ENCODE results near the gene SEC61A2. TPM values are rescaled to one million over a fixed set of nuclear protein-coding genes. Genes with fewer than 3 reads are reported as not detected.

Gene SEC61A2
- total RNA-seq, 1 donor from 2014 or later: 9.4 TPM

DNA sequence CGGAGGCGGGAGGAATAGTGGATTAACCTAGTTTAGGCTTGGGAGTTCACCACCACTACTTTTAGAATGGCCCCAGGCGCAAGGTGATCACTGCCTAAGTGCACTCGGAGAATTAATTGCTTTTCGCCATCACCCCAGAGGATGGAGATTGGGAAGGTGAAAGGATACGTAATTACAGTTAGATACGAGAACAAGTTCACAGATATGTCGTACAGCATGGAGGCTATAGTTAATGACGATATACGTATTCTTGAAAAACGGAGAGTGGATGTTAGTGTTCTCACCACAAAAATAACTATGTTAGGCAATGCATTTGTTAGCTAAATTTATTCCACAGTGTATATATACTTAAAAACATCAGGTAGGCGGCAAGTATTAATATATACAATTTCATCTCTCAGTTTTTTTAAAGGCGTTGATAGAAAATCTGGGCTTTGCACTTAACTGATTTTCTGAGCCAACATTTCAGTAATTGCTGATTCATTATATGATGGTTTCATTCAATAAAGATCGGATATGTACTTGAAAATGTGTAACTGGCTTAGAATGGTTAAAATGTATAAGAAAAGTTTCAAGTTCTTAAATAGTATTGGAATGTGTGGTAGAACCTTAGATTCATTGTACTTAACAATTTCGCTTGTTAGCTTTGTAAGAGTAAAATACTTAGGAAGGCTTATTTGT lies 67.2 kb downstream of the SEC61A2 start:
- no peak for DNase-seq (ENCODE audit: low read depth)

DNA sequence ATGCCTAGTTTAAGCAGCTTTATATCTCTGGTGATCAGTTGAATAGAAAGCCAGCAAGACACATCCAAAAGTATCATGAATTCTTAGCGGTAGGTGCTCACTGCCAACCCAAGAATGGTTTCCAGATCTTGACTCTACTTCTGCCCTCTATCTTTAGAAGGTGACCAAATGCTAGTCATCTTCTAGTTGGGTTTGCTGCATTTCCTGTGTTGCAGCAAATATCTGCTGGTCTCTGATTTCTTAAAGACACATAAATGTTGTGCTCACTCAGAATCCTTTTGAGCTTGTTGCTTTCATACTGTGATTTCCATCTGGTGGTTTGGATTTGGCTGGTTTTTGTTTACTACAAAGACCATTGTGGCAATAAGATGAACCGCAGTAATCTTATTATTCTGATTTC lies 68.7 kb downstream of the SEC61A2 start:
- no peak for DNase-seq (ENCODE audit: low read depth)

DNA sequence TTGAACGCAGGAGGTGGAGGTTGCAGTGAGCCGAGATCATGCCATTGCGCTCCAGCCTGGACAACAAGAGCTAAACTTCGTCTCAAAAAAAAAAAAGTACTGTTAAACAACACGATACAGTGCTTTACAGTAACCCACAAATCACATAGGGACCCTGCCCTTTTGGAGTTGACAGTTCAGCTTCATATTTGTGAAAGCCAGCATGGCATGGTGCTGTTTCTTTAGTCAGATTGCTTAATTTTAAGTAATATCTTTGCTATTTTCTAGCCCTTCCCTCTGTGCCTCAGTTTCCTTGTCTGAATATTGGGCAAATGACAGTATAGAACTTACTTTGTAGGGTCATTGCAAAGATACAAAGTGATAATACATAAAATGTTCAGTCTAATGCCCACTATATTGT lies 71.4 kb downstream of the SEC61A2 start:
- DNase-seq (ENCODE audit: low read depth): no peak

DNA sequence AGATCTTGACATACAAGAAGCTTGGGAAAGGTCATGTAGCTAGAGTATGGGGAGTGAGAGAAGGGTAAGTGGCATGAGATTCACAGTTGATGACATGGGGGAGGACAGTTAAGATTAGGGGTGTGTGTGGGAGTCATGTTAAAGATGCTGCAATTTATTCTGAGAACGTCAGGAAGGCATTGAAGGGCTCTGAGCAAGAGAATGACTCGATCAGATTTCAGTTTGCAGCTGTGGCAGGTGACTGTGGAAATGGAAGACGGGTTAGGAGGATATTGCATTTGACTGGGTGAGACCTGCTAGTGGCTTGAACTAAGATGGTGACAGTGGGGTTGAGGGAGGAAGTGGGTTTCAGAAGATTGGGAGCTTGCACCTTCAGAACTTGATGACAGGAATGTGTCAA lies 72.1 kb downstream of the SEC61A2 start:
- peak; percentile 7 for DNase-seq (ENCODE audit: low read depth)

DNA sequence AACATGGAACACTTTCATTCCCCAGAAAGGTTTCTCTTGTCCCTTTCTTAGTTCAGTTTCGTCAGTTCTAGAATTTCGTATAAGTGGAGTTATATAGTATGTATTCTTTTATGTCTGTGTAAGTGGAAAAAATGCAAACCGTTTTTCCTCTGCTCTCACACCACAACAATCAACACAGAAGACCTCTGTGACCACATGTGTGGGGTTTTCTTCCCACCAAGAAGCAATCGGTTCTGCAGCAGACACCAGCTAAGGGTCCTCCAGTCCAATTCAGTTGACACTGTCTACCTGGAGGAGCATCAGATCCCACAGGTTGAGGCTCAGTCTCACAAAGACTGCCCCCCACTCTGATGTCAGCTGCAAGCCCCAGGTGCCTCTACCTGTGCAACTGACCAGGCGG lies 72.7 kb downstream of the SEC61A2 start:
- DNase-seq (ENCODE audit: low read depth): no peak

DNA sequence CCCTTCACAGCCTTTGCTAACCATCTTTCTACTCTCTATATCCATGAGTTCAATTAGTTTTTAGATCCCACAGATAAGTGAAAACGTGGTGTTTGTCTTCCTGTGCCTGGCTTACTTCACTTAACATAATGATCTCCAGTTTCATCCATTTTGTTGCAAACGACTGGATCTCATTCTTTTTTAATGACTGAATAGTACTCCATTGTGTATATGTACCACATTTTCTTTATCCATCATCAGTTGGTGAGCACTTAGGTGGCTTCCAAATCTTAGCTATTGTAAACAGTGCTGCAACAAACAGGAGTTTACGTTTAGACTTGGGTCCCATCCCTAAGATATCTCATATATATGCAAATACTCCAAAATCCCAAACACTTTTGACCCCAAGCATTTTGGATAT lies 75.6 kb downstream of the SEC61A2 start:
- DNase-seq (ENCODE audit: low read depth): no peak

DNA sequence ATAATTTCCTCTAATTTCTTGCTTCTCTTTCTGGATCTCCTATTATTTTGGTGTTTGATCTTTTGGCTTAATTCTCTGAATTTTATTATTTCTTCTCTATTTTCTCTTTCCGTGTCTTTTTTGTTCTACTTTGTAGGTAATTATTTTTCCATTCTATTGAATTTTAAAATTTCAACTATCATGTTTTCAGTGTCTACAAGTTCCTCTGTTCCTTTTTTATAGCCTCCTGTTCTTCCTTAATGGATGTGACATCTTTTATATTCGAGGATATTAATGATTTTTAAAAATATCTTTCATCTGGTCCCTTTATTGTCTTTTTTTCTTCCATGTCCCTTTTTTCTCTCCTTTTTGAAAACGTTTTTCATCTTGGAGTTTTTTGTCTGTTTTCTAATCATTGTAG lies 77.6 kb downstream of the SEC61A2 start:
- no peak for DNase-seq (ENCODE audit: low read depth)

DNA sequence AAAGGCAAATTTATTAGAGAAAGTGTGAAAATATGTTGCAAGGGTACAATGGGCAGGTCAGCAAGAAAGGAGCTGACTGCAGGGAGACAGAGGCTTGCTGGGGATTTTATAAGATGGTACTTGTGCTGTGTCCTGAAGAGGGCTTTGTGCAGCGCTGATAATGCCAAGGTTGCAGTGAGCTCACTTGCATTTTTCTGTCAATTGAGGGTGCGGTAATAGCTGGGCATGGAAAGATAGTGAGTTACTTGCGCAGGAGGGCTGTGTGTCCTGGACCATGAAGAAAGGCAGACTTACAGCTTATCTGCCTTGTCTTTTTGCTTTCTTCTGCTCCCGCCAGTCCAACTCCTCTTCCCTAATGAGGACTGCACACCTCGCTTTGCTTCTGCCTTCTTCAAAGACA lies 79.0 kb downstream of the SEC61A2 start:
- no peak for DNase-seq (ENCODE audit: low read depth)

DNA sequence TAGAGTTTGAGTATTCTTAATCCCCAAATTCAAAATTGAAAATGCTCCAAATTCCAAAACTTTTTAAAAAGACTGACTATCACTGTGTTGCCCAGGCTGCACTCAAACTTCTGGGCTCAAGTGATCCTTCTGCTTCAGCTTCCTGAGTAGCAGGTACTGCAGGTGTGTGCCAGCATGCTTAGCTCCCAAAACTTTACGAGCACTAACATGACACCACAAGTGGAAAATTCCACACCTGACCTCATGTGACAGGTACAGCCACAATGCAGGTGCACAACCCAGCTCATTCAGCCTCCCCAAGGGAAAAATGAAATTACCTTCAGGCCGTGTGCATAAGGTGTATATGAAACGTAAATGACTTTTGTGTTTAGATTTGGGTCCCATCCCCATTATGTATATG lies 83.0 kb downstream of the SEC61A2 start:
- no peak for DNase-seq (ENCODE audit: low read depth)

DNA sequence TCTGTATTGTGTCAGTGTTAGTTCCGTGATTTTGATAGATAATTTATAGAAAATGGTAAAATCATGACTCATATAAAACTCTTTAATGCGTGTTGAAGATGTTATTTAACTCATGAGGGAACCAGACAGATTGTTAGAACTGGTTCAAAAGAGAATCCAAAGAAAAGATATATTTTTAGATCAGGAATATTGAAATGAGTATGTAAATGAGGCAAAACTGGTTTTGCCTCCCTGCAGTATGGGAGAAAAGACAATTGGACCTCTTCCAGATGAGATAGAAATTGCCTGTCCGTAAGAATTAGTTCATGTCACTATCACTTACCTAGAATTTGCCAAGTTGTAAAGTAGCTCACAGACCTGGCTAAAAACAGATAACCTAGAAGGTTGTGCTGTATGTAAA lies 84.1 kb downstream of the SEC61A2 start:
- DNase-seq (ENCODE audit: low read depth): no peak

DNA sequence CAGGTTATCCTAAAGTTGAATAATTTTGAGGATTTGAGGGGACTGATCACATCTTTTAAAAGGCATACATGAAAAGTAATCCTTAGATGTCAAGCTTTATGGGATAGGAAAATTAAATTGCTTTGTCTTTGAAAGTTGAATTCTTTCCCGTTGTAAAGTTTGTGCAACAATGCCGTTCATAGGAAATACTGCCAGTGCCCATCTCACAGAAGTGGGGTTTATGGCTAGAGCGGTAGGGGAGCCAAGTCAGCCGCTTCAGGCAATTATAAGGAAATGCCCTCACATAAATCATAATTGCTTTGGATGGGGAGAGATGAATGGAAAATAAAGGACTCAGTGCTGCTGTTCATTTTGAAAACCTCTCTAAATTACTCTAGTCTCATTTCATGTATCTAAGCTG lies 84.6 kb downstream of the SEC61A2 start:
- no peak for DNase-seq (ENCODE audit: low read depth)

DNA sequence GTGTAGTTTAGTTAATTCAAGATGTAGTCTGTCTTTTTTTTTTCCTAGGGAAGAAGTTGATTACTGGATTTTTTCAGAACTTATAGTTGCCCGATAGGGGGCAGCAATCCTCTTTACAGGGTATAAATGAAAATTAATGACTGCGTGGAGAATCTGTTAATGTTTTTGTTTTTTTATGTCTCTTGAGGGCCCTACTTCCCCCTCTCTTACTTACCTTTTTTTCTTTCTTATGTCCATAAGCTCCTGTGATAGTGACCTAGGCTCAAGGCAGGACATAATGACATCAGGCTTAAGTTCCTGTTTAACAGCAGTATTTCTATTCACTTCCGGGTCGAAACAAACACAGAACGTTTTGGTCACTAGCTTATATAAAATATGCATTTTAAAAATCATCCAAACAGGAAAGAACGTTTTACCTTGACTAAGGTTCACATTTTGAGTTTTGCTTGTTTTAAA lies 85.3 kb downstream of the SEC61A2 start:
- DNase-seq (ENCODE audit: low read depth): peak; percentile 51

Other genes with a start within 250 kb of the SEC61A2 start
- gene UPF2, start 86.9 kb upstream of the SEC61A2 start, total RNA-seq: 15.1 and 30.5 TPM in 2 replicates
- gene DHTKD1, start 60.7 kb upstream of the SEC61A2 start, total RNA-seq: 32.1 and 46.9 TPM in 2 replicates
- gene NUDT5, start 66.2 kb downstream of the SEC61A2 start, total RNA-seq: 90.3 and 91.0 TPM in 2 replicates
- 161 and 186 TPM in 2 replicates for gene CDC123, start 66.5 kb downstream of the SEC61A2 start, total RNA-seq
- 0.69 and 1.5 TPM in 2 replicates for gene CAMK1D, start 219.9 kb downstream of the SEC61A2 start, total RNA-seq